HG03175 (cell line): ENCODE measurements around the gene ANKS3.
A peak's percentile ranks its signal among the peaks of the same experiment; 100 is the strongest.

Experiments
- ATAC-seq: cut with Tn5 transposase; IDR thresholded peaks from one replicate; pipeline ENCODE4 v1.9.1; 2021; ENCODE audit warnings: mild to moderate bottlenecking, moderate library complexity; ENCODE audit not compliant: unreplicated experiment

The ANKS3 gene, protein sequence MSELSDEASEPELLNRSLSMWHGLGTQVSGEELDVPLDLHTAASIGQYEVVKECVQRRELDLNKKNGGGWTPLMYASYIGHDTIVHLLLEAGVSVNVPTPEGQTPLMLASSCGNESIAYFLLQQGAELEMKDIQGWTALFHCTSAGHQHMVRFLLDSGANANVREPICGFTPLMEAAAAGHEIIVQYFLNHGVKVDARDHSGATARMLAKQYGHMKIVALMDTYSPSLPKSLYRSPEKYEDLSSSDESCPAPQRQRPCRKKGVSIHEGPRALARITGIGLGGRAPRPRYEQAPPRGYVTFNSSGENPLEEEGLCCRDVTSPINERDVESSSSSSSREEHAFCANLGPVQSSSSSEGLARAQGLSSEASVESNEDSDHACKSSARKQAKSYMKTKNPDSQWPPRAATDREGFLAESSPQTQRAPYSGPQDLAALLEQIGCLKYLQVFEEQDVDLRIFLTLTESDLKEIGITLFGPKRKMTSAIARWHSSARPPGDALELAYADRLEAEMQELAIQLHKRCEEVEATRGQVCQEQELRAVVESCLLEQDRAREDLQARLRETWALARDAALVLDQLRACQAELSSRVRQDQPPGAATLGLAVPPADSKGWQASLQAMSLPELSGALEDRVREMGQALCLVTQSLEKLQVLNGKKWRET

DNA sequence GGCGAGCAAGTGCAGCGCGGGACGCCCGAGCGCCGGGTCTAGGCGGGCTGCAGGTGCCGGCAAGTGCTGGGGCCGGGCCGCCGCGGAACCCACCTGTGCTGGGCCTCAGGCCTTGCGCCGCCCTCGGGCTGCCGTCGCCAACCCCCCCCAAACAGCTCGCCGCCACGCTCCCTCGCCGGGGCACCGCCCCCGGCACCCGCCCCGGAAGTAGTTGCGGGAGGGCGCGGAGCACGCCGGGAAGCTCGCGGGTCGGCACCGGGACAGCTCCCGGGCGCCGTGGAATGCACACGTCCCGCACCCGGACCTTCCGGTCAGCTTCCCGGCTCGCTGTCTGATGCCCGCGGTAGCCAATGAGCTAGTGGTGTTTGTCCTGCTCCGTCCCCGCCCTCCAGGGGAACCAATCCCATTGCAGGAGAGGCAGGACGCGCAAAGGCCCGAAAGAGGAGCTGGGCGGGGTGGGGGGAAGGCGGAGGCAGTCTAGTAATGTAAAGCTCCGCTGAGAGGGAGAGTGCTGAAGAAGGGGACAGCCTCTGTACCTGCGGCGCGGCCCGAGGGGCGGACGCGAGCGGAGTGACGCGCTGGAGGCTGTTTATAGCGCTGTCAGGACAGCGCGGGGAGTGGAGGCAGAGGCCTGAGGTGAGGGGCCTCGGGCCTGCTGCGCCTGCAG lies at the start of gene ANKS3, which contains the start of gene DNAAF8:
TSS of gene ANKS3 (minus strand) at position 209 of the 667 bp plus-strand sequence. CDS start 4,122 bp downstream, outside the sequence.
TSS of gene DNAAF8 (plus strand) at position 475 of the 667 bp plus-strand sequence. CDS start 1,978 bp downstream, outside the sequence.
- peak; percentile 72 for ATAC-seq

DNA sequence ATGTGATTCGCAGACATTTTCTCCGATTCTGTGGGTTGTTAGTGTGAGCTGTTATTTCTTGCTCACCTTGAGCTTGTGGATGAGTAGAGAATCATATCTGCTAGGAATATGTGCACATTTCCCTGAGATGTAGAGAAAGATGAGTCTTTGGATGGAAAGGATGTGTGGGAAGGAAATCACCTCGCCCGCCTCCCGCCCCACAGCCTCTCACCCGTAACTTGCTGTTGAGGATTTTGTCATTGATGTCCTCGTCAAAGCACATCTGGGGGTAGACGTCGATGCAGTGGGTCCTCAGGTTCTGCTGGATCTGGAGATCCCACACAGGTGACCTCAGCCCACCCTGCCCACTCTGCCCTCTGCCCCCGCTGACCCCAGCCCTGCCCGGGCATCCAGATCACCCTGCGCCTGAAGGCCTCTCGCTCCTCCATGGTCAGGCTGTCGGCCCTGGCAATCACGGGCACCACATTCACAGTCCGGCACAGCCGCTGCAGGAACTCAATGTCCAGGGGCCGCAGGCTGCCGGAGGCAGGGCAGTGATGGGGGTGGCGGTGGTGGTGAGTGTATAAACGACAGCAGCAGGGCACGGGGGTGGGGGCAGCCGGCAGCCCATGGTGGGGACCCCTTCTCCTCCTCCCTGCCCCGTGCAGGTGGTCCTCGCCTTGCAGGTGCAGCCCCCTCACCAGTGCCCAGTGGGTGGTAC lies 49.3 kb upstream of the ANKS3 start:
- no peak for ATAC-seq

DNA sequence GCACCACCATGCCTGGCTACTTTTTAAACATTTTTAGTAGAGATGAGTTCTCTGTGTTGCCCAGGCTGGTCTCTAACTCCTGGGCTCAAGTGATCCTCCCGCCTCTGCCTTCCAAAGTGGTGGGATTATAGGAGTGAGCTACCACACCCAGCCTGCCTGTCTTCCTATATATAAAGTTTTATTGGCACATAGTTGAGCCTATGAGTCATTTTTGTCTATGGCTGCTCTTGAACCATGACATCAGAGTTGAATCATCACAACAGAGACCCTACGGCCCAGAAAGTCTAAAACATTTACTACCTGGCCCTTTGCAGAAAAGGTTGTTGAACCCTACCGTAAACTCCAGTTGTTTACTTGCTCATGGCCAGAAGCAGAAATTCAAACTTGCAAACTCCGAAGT lies 46.2 kb upstream of the ANKS3 start:
- ATAC-seq: no peak

DNA sequence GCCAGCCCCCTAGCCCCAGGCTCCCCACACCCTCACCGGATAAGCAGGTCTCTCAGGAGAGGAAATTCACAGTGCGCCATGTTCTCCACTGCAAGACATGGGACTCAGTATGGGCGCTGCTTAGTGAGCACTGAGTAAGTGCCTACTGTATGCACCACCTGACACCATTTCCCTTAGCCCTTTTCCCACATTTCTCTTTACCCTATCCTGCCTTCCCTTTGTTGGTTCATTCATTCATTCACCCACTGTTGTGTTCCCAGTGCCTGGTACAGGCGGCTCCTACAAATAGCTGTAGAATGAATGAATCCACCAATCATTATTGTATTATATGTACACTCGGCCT lies 44.0 kb upstream of the ANKS3 start:
- no peak for ATAC-seq

DNA sequence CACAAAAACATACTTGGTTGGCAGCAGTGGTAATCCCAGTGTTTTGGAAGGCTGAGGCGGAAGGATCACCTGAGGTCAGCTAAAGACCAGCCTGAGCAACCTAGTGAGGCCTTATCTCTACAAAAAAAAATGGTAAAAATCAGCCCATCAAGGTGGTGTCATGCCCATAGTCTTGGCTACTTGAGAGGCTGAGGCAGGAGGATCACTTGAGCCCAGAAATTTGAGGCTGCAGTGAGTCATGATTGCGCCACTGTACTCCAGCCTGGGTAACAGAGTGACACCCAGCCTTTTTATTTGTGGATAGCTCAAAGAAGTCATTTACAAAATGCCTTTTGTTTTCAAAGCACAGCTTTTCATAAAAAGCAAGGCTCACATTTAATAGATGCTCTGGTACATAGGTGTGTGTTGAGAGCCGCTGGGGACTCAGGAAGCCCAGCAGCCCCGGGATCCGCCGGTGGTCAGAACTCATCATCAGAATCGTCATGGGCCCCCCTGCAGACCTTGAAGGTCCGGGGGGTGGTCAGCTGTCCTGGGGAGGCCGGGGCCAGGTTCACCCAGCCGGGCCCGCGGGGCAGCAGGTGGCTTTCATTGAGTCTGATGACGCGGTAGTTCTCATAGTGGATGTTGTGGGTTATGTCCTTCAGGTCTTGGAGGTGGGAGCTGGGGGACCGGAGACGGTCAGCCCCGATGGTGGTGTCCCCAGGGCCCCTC lies 43.4 kb upstream of the ANKS3 start:
- ATAC-seq: no peak

DNA sequence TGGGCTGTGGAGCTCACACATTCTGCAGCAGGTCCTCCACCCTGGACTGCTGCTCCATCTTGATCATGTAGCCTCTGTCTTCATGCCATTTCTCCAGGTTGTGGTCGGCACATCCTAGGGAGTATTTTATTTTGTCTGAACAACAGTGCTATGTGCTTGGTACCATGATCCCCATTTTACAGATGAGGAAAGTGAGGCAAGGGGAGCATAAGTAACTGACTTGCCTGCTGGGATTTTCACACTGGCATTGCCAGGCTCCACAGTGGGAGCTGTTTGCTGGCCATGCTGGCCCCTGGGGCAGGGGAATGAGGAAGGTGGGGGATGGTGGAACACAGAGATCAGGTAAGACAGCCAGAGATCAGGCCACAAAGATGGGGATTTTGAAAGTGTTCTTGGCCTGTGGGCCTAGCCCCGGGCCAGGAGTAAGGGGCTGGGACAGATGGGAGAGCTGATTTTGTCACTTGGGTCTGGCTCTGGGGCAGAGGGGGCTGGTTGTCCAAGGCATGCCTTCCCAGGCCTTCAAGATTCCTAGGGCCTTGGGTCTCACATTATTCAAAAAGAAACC lies 42.2 kb upstream of the ANKS3 start:
- ATAC-seq: no peak

DNA sequence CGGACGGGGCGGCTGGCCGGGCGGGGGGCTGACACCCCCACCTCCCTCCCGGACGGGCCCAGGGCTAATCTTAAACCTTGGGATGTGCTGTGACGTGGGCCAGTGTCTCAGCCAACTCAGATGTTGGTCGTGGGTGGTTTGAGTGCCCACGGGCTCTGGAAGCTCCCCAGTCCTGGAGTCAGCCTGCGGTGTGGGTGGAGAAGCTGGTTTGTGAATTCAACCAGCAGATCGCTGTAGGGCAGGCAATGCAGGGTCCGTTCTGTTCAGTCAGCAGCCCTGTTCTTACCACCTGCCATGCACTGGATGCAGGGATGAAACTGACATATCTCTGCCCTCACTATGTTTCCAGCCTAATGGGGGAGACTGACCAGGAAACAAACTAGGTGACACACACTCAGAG lies 40.9 kb upstream of the ANKS3 start:
- ATAC-seq: no peak

DNA sequence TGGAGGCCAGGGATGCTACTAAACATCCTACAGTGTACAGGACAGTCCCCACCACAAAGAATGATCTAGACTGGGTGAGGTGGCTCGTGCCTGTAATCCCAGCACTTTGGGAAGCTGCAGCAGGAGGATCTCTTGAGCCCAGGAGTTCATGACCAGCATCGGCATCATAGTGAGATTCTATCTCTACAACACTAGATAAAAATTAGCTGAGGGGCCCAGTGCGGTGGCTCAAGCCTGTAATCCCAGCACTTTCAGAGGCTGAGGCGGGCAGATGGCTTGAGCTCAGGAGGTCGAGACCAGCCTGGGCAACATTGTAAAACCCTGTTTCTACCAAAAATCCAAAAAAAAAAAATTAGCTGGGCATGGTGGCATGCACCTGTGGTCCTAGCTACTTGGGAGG lies 38.3 kb upstream of the ANKS3 start:
- no peak for ATAC-seq

DNA sequence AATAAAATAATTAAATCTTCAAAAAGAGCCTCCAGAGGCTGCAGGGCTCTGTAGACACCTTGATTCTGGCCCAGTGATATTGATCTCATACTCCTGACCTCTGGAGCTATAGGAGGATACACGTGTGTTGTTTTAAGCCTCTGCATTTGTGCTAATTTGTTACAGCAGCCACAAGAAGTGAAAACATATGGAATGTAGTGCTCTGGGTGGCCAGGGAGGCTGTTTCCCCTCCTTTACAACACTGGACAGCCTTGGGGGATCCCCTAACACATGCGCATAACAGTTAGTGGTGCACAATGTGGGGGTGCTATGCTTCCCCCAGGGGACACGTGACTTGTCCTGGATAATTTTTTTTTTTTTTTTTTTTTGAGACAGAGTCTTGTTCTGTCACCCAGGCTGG lies 37.6 kb upstream of the ANKS3 start:
- ATAC-seq: no peak

DNA sequence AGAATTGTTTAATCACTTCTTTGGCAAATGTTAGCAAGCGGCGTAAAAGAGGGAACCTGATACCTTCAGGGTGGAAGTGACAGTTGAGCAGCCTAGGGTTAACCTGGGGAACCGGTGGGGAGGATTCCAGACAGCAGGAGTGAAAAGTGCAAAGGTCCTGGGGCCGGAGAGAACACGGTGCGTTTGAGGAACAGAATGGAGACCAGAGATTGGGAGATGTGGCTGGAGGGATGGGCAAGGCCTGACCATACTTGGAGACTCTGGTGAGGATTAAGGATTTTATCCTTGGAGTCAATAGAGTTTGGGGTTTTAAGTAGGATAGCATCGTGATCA lies 35.2 kb upstream of the ANKS3 start:
- ATAC-seq: no peak

DNA sequence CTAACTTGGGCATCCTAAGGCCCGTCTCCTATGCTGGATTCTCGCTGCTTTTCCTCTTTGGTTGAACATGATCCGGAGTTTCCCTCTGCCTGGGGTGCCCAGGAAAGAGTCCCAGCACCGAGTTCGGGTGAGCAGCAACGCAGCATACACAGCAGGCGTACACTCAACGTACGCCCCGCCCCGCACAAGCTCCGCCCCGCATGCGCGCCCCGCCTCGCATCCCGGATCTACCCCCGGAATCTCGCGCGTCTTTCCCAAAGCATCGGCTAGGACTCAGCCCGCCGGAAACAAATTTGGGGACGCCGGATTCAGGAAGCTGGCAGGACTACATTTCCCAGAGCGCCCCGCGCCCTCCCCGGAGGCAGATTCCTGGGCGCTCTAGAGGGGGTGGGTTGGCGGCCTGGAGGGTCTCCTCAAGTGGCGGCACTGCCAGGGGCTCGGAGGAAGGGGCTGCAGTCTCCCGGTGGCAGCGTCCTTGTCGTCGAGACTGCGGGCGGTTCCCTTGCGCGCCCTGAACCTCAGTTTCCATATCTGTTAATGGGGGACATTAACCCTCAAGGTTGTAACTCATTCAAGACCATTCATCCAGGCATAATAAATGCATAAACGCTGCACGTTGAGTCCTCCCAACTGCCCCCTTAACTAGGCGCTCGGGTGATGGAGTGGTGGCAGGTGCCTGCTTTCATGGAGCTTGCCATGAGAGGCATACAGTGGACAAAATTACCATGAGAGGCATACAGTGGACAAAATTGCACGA lies 34.7 kb upstream of the ANKS3 start:
- ATAC-seq: peak; percentile 64

DNA sequence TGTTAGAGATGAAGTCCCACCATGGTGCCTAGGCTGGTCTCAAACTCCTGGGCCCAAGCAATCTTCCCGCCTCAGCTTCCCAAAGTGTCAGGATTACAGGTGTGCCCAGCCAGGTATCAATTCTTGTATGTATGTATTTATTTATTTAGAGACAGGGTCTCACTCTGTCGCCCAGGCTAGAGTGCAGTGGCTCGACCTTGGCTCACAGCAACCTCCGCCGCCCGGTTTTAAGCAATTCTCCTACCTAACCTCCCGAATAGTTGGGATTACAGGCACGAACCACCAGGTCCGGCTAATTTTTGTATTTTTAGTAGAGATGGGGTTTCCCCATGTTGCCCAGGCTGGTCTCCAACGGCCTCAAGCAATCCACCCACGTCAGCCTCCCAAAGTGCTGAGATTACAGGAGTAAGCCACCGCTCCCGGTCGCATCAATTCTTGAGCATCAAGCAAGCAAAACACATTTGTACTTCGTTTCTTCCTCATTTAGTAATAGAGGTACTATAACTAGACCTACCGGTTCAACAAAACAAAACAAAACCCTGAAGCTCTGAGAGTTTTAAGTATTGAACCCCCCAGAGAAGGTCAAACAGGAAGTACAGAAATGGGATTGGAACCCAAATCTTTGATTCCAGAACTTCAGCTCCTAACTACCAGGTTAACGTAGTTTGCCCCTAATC lies 33.9 kb upstream of the ANKS3 start:
- ATAC-seq: no peak

DNA sequence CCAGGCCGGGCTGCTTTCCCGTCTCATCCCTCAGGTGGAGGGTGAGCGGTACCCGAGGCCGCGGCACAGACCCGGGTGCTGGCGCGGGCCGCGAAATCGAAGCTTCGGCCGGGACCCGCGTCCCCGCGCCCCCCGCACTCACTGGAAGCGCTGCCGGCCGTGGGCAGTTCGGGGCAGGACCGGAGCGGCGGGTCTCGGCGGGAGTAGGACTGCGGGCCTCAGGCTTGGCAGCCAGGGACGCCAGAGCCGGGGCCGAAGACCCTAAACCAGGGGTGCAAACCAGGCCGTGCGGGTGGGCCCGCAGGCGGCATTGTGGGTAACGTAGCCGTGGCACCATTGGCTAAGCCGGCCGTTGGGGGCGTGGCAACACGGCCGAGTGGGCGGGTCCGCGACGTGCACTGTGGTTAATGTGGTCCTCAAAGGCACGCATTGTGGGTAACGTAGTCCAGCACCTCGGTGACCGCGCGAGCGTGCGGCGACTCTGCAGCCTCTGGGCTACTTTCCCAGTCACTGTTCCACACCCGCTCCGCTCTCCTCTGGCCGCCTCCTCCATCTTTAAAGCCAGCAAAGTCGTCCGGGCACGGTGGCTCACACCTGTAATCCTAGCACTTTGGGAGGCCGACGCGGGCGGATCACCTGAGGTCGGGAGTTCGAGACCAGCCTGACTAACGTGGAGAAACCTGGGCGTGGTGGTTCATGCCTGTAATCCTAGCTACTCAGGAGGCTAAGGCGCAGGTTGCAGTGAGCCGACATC lies 33.0 kb upstream of the ANKS3 start, which contains the start of gene ZNF500:
TSS of gene ZNF500 (minus strand) at position 288 of the 754 bp plus-strand sequence. CDS start 1,184 bp downstream, outside the sequence.
- ATAC-seq: peak; percentile 82

DNA sequence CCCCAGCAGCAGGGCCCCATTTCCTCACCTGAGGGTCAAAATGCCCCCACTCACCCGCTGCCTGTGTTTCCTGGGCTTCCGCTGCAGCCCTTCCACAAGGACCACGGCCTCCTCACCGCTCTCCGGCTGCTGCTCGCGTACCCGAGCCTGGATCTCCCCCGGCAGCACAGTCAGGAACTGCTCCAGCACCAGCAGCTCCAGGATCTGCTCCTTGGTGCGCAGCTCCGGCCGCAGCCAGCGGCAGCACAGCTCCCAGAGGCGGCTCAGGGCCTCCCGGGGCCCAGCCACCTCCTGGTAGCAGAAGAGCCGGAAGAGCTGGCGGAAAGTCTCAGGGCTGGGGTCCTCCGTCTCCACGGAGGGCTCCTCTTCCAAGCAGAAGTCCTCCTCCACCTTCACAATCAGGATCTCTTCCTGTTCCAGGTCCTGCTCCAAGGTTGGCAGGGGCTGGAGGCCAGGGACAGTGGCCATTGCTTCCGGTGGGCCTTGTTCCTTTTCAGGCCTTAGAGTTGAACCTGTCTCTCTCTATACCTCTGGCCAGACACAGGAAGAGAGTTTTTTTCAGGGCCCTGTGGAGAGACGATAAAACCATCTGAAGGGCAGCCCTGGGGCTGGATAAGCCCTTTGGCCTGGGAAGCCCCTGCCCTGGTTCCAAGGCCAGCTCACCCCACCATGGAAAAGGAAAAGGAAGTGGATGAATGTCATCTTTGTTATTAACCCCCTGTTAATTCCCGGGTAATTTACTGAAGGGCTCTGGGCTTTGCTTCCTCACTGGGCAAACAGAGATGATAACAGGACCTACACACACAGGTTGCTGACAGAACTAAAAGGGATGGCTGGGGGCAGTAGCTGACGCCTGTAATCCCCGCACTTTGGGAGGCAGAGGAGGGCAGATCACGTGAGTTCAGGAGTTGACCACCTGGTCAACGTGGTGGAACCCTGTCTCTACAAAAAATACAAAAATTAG lies 31.7 kb upstream of the ANKS3 start:
- no peak for ATAC-seq

DNA sequence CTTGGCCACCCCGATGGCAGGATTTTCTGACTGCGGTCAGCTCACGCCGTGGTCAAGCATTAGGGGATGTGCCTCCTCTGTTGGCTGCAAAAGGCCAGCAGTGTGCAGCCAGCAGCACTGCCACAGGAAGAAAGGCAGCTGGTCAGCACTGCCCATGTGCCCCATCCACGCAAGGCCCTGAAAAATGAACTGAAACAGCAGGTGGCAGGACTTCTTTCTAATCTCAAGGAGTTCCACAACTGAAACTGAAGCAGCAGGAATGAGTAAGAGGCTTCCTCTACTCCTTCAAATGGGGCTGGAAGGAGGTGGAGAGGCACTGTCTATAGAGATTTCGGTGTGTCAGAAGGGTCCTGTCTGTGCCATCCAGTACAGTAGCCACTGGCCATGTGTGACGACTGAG lies 29.7 kb upstream of the ANKS3 start:
- no peak for ATAC-seq

DNA sequence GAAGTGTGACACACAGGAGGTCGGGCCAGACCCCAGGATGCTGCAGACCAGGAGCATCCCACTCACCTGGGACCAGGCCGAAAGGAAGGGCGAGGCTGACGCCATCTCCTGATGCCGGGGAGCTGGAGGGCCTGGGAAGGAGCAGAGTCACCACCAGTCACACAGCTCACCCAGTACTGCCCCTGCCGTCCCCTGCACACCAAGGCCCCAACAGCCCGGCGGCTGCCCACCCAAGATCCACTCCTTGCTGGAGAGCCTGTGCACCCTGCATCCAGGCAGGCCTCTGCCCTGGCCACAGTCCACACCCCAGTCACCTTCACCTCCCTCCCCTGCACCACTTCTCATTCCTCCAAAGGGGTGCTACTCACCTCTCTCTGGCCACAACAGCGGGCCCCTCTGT lies 28.1 kb upstream of the ANKS3 start:
- ATAC-seq: no peak

DNA sequence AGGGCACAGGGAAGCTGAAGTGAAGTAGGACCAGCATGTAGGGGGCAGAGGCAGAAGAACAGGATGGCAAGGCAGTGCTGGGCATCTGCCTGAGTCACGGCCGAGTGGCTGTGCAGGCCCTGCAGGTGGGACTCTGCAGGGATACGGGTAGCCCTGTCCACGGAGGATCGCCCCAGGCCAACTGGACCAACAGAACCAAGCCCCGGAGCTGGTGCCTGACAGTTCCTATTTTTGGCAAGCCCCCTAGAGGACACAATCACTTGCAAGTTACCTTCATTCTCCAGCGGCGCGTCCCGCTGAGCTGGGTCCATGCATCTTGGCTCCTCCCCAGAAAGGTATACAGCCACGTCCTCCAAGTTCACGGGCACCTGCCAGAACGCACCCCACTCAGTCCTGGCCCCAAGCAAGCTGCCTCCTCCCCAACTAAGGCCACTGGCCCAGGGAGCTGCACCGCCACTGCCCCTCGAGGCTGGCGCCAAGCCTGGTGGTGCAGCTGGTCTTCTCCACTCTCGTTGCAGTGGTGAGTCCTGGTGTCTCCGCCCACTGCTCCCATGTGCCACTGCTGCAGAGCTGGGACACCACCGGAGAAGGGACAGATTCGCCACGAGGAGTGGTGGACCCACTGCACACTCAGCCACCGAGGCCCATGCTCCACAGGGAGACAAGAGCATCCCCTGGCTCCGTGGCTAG lies 26.3 kb upstream of the ANKS3 start:
- ATAC-seq: no peak
